ENCODE measurements around the gene SZT2.
"Not testable (repeated sequence)": the region's sequence is repeated elsewhere in the genome, so short reads cannot be mapped to it uniquely, and the experiment has no call there.

SZT2 gene

GRCh38 chr1:43495204-43495603, 105.5 kb downstream of the SZT2 start:
- Histone ChIP-seq H3K9ac (ENCODE audit: low read length) (no peak overlapping the region), H3K4me2 (ENCODE audit: low read depth, low read length, poor library complexity, severe bottlenecking) (no peak overlapping the region)

DNA sequence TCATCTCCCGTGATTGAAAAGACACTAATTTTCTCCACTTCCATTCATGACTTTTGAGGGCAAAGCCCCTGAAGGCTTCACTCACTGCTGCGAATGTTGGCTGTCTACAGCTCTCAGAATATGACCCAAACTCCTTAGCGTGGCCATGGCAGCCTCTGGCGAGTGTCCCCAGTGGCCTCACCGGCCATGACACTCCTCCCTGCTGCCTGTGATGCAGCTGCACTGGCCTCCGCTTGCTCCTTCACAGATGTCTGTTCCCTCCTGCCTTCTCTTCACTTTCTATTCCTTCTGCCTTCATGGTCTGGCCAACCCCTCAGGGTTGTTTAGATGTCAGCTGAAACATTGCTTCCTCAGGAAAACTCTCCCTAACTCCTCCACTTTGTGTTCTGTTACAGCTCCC, 110.2 kb downstream of the SZT2 start:
- Histone ChIP-seq H3K9me2 (replicated peaks; ENCODE audit: insufficient read depth, low read length) (no peaks in the 10 kb centered on the region), H3K27ac (ENCODE audit: low read depth, low read length) (no peak overlapping the region), H3K4me2 (ENCODE audit: low read depth, low read length, poor library complexity, severe bottlenecking) (no peak overlapping the region), H3K79me2 (ENCODE audit: insufficient read depth, low read length) (no peaks in the 10 kb centered on the region), H3K9me3 (ENCODE audit: insufficient read depth, low read length) (no peaks in the 10 kb centered on the region), H3K36me3 (ENCODE audit: low read length) (no peaks in the 10 kb centered on the region), H4K20me1 (ENCODE audit: low read depth, low read length) (no peaks in the 10 kb centered on the region), H3F3A (ENCODE audit: insufficient read depth) (no peaks in the 10 kb centered on the region), H3K9ac (ENCODE audit: low read length) (no peak overlapping the region), H2AFZ (ENCODE audit: low read depth, low read length, severe bottlenecking) (no peak overlapping the region), H3K4me3 (ENCODE audit: insufficient read depth, low read length, poor library complexity, severe bottlenecking) (no peak overlapping the region), H3K27me3 (ENCODE audit: low read length) (no peaks in the 10 kb centered on the region)
- no peak for TF ChIP-seq EZH2phosphoT487 (conservative IDR thresholded peaks at IDR 0.05; ENCODE audit: low read length)
- TF ChIP-seq, protein P1, sequence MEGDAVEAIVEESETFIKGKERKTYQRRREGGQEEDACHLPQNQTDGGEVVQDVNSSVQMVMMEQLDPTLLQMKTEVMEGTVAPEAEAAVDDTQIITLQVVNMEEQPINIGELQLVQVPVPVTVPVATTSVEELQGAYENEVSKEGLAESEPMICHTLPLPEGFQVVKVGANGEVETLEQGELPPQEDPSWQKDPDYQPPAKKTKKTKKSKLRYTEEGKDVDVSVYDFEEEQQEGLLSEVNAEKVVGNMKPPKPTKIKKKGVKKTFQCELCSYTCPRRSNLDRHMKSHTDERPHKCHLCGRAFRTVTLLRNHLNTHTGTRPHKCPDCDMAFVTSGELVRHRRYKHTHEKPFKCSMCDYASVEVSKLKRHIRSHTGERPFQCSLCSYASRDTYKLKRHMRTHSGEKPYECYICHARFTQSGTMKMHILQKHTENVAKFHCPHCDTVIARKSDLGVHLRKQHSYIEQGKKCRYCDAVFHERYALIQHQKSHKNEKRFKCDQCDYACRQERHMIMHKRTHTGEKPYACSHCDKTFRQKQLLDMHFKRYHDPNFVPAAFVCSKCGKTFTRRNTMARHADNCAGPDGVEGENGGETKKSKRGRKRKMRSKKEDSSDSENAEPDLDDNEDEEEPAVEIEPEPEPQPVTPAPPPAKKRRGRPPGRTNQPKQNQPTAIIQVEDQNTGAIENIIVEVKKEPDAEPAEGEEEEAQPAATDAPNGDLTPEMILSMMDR (IDR thresholded peaks at IDR 0.05; ENCODE audit: insufficient read depth, low read length, poor library complexity, severe bottlenecking), result no peak

More at GRCh38 chr1:43495204-43495603, 105.5 kb downstream of the SZT2 start:
- H3K27me3 ChIP-seq (ENCODE audit: low read length), result no peaks in the 10 kb centered on the region
- H3K36me3 ChIP-seq (ENCODE audit: low read length), result no peaks in the 10 kb centered on the region
- no peaks in the 10 kb centered on the region for H3K79me2 ChIP-seq (ENCODE audit: insufficient read depth, low read length)
- no peaks in the 10 kb centered on the region for H4K20me1 ChIP-seq (ENCODE audit: low read depth, low read length)
- H3K27ac ChIP-seq (ENCODE audit: low read depth, low read length), result no peak overlapping the region
- H3K9me3 ChIP-seq (ENCODE audit: insufficient read depth, low read length), result no peaks in the 10 kb centered on the region
- H3F3A ChIP-seq (ENCODE audit: insufficient read depth), result no peaks in the 10 kb centered on the region
- no peak overlapping the region for H3K4me3 ChIP-seq (ENCODE audit: insufficient read depth, low read length, poor library complexity, severe bottlenecking)
- no peak overlapping the region for H2AFZ ChIP-seq (ENCODE audit: low read depth, low read length, severe bottlenecking)
- no peak for TF ChIP-seq EZH2phosphoT487 (conservative IDR thresholded peaks at IDR 0.05; ENCODE audit: low read length)
- TF ChIP-seq, protein P1 (IDR thresholded peaks at IDR 0.05; ENCODE audit: insufficient read depth, low read length, poor library complexity, severe bottlenecking), result no peak
- H3K9me2 ChIP-seq (replicated peaks; ENCODE audit: insufficient read depth, low read length), result no peaks in the 10 kb centered on the region

- H3K4me3 ChIP-seq (ENCODE audit: insufficient read depth, low read length, poor library complexity, severe bottlenecking); H2AFZ ChIP-seq (ENCODE audit: low read depth, low read length, severe bottlenecking); H3K4me2 ChIP-seq (ENCODE audit: low read depth, low read length, poor library complexity, severe bottlenecking); H4K20me1 ChIP-seq (ENCODE audit: low read depth, low read length); H3K9ac ChIP-seq (ENCODE audit: low read length); H3K27me3 ChIP-seq (ENCODE audit: low read length); H3K9me2 ChIP-seq (replicated peaks; ENCODE audit: insufficient read depth, low read length); H3K79me2 ChIP-seq (ENCODE audit: insufficient read depth, low read length); H3K9me3 ChIP-seq (ENCODE audit: insufficient read depth, low read length); H3K36me3 ChIP-seq (ENCODE audit: low read length); H3F3A ChIP-seq (ENCODE audit: insufficient read depth); H3K27ac ChIP-seq (ENCODE audit: low read depth, low read length): not testable (repeated sequence)
Measured at GRCh38 chr1:43501806-43502205, 112.1 kb downstream of the SZT2 start.

GRCh38 chr1:43503534-43503933, 113.8 kb downstream of the SZT2 start:
- no peaks in the 10 kb centered on the region for H3K36me3 ChIP-seq (ENCODE audit: low read length)
- H3K79me2 ChIP-seq (ENCODE audit: insufficient read depth, low read length), result no peaks in the 10 kb centered on the region
- H3K4me3 ChIP-seq (ENCODE audit: insufficient read depth, low read length, poor library complexity, severe bottlenecking), result no peak overlapping the region
- H3K9me3 ChIP-seq (ENCODE audit: insufficient read depth, low read length), result no peaks in the 10 kb centered on the region
- TF ChIP-seq EZH2phosphoT487 (conservative IDR thresholded peaks at IDR 0.05; ENCODE audit: low read length), result no peak
- TF ChIP-seq, protein P1 (IDR thresholded peaks at IDR 0.05; ENCODE audit: insufficient read depth, low read length, poor library complexity, severe bottlenecking), result no peak
- no peak overlapping the region for H3K27ac ChIP-seq (ENCODE audit: low read depth, low read length)
- no peaks in the 10 kb centered on the region for H3K9me2 ChIP-seq (replicated peaks; ENCODE audit: insufficient read depth, low read length)
- H2AFZ ChIP-seq (ENCODE audit: low read depth, low read length, severe bottlenecking), result no peak overlapping the region
- H3K27me3 ChIP-seq (ENCODE audit: low read length), result no peaks in the 10 kb centered on the region
- H3K4me2 ChIP-seq (ENCODE audit: low read depth, low read length, poor library complexity, severe bottlenecking), result no peak overlapping the region
- no peaks in the 10 kb centered on the region for H4K20me1 ChIP-seq (ENCODE audit: low read depth, low read length)
- no peak overlapping the region for H3K9ac ChIP-seq (ENCODE audit: low read length)
- no peaks in the 10 kb centered on the region for H3F3A ChIP-seq (ENCODE audit: insufficient read depth)

Data from SU-DHL-6 (cell line).